GM06990 (cell line): ENCODE data around the gene NUB1.

ENCODE experiments used
- DNase-seq: peaks from one replicate; pipeline ENCODE4 v3.0.0-alpha.2; 2011; ENCODE audit not compliant: insufficient read length; ENCODE audit errors: extremely low read depth
- H3K27me3 ChIP-seq: replicated peaks from 2 replicates; pipeline ENCODE4 v1.6.0; 2011; ENCODE audit warnings: low read length; ENCODE audit not compliant: control insufficient read depth, insufficient read depth
- H3K36me3 ChIP-seq: 2 replicates; pipeline ENCODE4 v1.5.1; 2011; ENCODE audit warnings: low read length; ENCODE audit not compliant: control insufficient read depth, insufficient read depth
- H3K4me3 ChIP-seq: replicated peaks from 2 replicates; pipeline ENCODE4 v1.5.1; 2011; ENCODE audit warnings: low read depth, mild to moderate bottlenecking, control low read depth, low read length
- CTCF ChIP-seq: IDR thresholded peaks from 2 replicates; pipeline ENCODE4 v1.5.1; 2011; ENCODE audit warnings: low read length, control low read depth, mild to moderate bottlenecking, inconsistent platforms; ENCODE audit not compliant: insufficient read depth, poor library complexity, severe bottlenecking

The NUB1 gene

GRCh38 chr7:151383638-151384351 lies 42.2 kb downstream of the NUB1 start:
- H3K36me3 ChIP-seq, result peaks cover 4% of the 10 kb centered on the region
- no peak for TF ChIP-seq CTCF
- no peak overlapping the region for H3K4me3 ChIP-seq
- DNase-seq, result no peak
- peaks cover 2% of the 10 kb centered on the region for H3K27me3 ChIP-seq

GRCh38 chr7:151384352-151384697 lies 42.7 kb downstream of the NUB1 start:
- H3K27me3 ChIP-seq, result peaks cover 2% of the 10 kb centered on the region
- H3K36me3 ChIP-seq, result peaks cover 4% of the 10 kb centered on the region
- TF ChIP-seq CTCF, result no peak

GRCh38 chr7:151384776-151385625 lies 43.4 kb downstream of the NUB1 start:
- DNase-seq, result no peak
- H3K4me3 ChIP-seq, result no peak overlapping the region
- peaks cover 2% of the 10 kb centered on the region for H3K27me3 ChIP-seq
- no peak for TF ChIP-seq CTCF
- H3K36me3 ChIP-seq, result no peaks in the 10 kb centered on the region; the same call in 1 of the 2 replicates

More at GRCh38 chr7:151384352-151384697, 42.7 kb downstream of the NUB1 start:
- H3K4me3 ChIP-seq, result no peak overlapping the region
- DNase-seq, result no peak

DNA sequence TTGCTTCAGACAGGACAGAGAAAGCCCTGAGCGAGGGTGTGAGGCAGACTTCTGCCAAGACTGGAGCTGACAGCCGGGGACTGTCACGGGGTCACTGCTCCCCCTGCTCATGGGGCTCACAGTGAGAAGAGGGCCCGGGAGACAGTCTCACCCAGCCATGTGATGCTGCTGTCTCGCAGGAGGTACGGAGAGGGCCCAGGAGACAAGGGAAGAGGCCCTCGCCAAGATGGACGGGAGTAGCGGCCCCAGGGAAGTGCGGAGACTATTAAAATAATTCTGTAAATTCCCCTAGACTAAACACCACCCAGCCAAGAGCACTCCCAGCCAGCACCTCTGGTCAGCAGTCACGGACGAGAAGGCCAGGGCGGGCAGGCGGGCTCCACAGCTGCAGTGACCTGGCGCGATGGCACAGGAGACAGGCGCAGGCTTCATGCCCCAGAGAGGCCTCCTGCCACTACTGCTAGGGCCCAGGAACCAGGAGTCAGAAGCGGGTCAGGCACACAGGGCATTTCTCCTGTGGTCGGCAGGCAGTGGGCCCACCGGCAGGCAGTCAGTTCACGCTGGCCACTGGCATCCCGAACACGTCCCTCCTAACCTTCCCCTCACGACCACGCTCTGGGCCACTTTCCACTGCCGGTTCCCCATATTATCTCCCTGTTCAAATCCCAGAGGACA lies 44.2 kb downstream of the NUB1 start:
- Histone ChIP-seq H3K4me3 (no peak overlapping the region), H3K36me3 (no peaks in the 10 kb centered on the region), H3K27me3 (peaks cover 2% of the 10 kb centered on the region)
- TF ChIP-seq CTCF, result no peak
- DNase-seq, result no peak

- Histone ChIP-seq H3K4me3 (no peak overlapping the region), H3K27me3 (peaks cover 2% of the 10 kb centered on the region), H3K36me3 (no peaks in the 10 kb centered on the region)
- DNase-seq, result no peak
- no peak for TF ChIP-seq CTCF
These were observed 44.9 kb downstream of the NUB1 start for GRCh38 chr7:151386301-151387160.
